GM18870 (cell line): Measurements from ENCODE around the gene OLFM1.
"Not testable (repeated sequence)": the region's sequence is repeated elsewhere in the genome, so short reads cannot be mapped to it uniquely, and the experiment has no call there.

Experiments used
- ATAC-seq: cut with Tn5 transposase; IDR thresholded peaks from one replicate; pipeline ENCODE4 v1.9.1; 2021; ENCODE audit warnings: moderate library complexity; ENCODE audit not compliant: unreplicated experiment

Gene OLFM1

GRCh38 chr9:135056541-135056940 is 30.9 kb upstream of the OLFM1 start:
- ATAC-seq = no peak

- no peak for ATAC-seq
Observed at GRCh38 chr9:135060461-135061116, 26.9 kb upstream of the OLFM1 start.

- ATAC-seq = no peak
Observed at GRCh38 chr9:135061441-135061840, 26.0 kb upstream of the OLFM1 start.

- ATAC-seq = no peak
Observed at GRCh38 chr9:135062254-135062653, 25.2 kb upstream of the OLFM1 start.

GRCh38 chr9:135063466-135063865 is 24.0 kb upstream of the OLFM1 start:
- not testable (repeated sequence) for ATAC-seq

GRCh38 chr9:135063888-135064287 is 23.6 kb upstream of the OLFM1 start:
- not testable (repeated sequence) for ATAC-seq

- ATAC-seq = no peak
Observed at GRCh38 chr9:135065151-135065550, 22.3 kb upstream of the OLFM1 start.

GRCh38 chr9:135065804-135066203 is 21.7 kb upstream of the OLFM1 start:
- ATAC-seq = no peak

GRCh38 chr9:135066291-135066690 is 21.2 kb upstream of the OLFM1 start:
- no peak for ATAC-seq

GRCh38 chr9:135067096-135067710 is 20.3 kb upstream of the OLFM1 start:
- ATAC-seq = no peak

GRCh38 chr9:135068776-135069415 is 18.6 kb upstream of the OLFM1 start:
- ATAC-seq = no peak

- no peak for ATAC-seq
Observed at GRCh38 chr9:135069558-135070197, 17.8 kb upstream of the OLFM1 start.

GRCh38 chr9:135070198-135070951 is 17.1 kb upstream of the OLFM1 start:
- ATAC-seq = no peak

- ATAC-seq = no peak
Observed at GRCh38 chr9:135070964-135071735, 16.3 kb upstream of the OLFM1 start.

GRCh38 chr9:135073081-135073740 is 14.3 kb upstream of the OLFM1 start:
- no peak for ATAC-seq

- ATAC-seq = no peak
Observed at GRCh38 chr9:135073741-135074305, 13.6 kb upstream of the OLFM1 start.

- ATAC-seq = no peak
Observed at GRCh38 chr9:135074354-135075233, 12.9 kb upstream of the OLFM1 start.
